Measurements from ENCODE around the gene CACNA1E. TPM values are rescaled to one million over a fixed set of nuclear protein-coding genes. Genes with fewer than 3 reads are reported as not detected.
"Not testable (repeated sequence)": the region's sequence is repeated elsewhere in the genome, so short reads cannot be mapped to it uniquely, and the experiment has no call there.

The CACNA1E gene
- total RNA-seq, 1 donor from 2014 or later = 0.08 TPM

DNA sequence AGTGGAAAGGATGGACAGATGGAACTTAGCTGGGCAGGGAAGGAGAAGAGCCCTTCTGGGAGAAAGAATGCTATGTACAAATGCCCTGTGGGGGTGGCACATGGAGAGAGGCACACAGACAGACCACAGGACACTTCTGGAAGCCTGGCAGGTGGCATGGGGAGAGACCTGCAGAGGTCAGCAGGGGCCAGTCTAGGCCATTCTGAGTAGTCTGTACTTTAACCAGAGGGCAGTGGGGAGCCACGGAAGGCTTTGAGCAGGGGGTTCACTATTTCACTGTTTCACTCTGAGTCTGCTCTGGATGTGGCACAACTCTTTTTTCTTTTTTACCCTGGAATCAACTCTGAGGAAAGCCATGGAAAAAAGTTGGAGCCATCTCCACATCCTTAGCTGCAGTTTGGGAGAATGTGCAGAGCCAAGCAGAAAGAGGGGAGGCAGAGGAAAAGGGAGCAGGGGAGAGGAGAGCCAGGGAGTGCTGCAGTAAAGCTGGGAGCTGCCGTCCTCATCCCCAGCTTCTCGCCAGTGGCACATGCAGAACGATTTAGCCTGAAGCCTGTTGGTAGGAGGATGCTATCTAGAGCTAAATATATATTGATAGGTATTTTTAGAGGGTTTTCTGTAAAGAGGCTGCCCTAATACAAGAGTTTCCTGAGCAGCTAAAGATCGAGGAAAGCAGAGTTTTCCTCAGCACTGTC, 34.0 kb downstream of the CACNA1E start:
- TF ChIP-seq, protein P1, sequence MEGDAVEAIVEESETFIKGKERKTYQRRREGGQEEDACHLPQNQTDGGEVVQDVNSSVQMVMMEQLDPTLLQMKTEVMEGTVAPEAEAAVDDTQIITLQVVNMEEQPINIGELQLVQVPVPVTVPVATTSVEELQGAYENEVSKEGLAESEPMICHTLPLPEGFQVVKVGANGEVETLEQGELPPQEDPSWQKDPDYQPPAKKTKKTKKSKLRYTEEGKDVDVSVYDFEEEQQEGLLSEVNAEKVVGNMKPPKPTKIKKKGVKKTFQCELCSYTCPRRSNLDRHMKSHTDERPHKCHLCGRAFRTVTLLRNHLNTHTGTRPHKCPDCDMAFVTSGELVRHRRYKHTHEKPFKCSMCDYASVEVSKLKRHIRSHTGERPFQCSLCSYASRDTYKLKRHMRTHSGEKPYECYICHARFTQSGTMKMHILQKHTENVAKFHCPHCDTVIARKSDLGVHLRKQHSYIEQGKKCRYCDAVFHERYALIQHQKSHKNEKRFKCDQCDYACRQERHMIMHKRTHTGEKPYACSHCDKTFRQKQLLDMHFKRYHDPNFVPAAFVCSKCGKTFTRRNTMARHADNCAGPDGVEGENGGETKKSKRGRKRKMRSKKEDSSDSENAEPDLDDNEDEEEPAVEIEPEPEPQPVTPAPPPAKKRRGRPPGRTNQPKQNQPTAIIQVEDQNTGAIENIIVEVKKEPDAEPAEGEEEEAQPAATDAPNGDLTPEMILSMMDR (IDR thresholded peaks at IDR 0.05; ENCODE audit: insufficient read depth, low read length, poor library complexity, severe bottlenecking) = no peak
- H3K36me3 ChIP-seq (ENCODE audit: control insufficient read depth, insufficient read depth, low read length) = no peaks in the 10 kb centered on the region
- no peaks in the 10 kb centered on the region for H3K27me3 ChIP-seq (ENCODE audit: control insufficient read depth, insufficient read depth, low read length)
- H3K4me3 ChIP-seq (ENCODE audit: low read depth, low read length) = no peak overlapping the region
- DNase-seq (ENCODE audit: low read depth) = no peak

GRCh38 chr1:181518152-181518551, 34.8 kb downstream of the CACNA1E start:
- TF ChIP-seq, protein P1 (IDR thresholded peaks at IDR 0.05; ENCODE audit: insufficient read depth, low read length, poor library complexity, severe bottlenecking) = no peak
- H3K4me3 ChIP-seq (ENCODE audit: low read depth, low read length) = no peak overlapping the region

GRCh38 chr1:181522864-181523263, 39.5 kb downstream of the CACNA1E start:
- no peaks in the 10 kb centered on the region for H3K36me3 ChIP-seq (ENCODE audit: control insufficient read depth, insufficient read depth, low read length)
- DNase-seq (ENCODE audit: low read depth) = no peak
- H3K4me3 ChIP-seq (ENCODE audit: low read depth, low read length) = no peak overlapping the region
- no peaks in the 10 kb centered on the region for H3K27me3 ChIP-seq (ENCODE audit: control insufficient read depth, insufficient read depth, low read length)
- TF ChIP-seq, protein P1 (IDR thresholded peaks at IDR 0.05; ENCODE audit: insufficient read depth, low read length, poor library complexity, severe bottlenecking) = no peak

More at GRCh38 chr1:181518152-181518551, 34.8 kb downstream of the CACNA1E start:
- Histone ChIP-seq H3K27me3 (ENCODE audit: control insufficient read depth, insufficient read depth, low read length) (no peaks in the 10 kb centered on the region), H3K36me3 (ENCODE audit: control insufficient read depth, insufficient read depth, low read length) (no peaks in the 10 kb centered on the region)
- no peak for DNase-seq (ENCODE audit: low read depth)

- no peak for DNase-seq (ENCODE audit: low read depth)
- H3K36me3 ChIP-seq (ENCODE audit: control insufficient read depth, insufficient read depth, low read length) = no peaks in the 10 kb centered on the region
- no peak overlapping the region for H3K4me3 ChIP-seq (ENCODE audit: low read depth, low read length)
- H3K27me3 ChIP-seq (ENCODE audit: control insufficient read depth, insufficient read depth, low read length) = no peaks in the 10 kb centered on the region
- TF ChIP-seq, protein P1 (IDR thresholded peaks at IDR 0.05; ENCODE audit: insufficient read depth, low read length, poor library complexity, severe bottlenecking) = no peak
Observed at GRCh38 chr1:181525104-181525721, 41.9 kb downstream of the CACNA1E start.

DNA sequence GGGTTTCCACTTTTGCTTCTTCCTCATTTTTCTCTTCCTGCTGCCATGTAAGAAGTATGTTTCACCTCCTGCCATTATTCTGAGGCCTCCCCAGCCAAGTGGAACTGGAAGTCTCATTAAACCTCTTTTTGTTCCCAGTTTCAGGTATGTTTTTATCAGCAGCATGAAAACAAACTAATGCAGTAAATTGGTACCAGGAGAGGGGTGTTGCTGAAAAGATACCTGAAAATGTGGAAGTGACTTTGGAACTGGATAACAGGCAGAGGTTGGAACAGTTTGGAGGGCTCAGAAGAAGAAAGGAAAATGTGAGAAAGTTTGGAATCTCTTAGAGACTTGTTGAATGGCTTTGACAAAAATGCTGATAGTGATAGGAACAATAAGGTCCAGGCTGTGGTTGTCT, 44.9 kb downstream of the CACNA1E start:
- not testable (repeated sequence) for H3K4me3 ChIP-seq (ENCODE audit: low read depth, low read length); H3K27me3 ChIP-seq (ENCODE audit: control insufficient read depth, insufficient read depth, low read length); DNase-seq (ENCODE audit: low read depth); H3K36me3 ChIP-seq (ENCODE audit: control insufficient read depth, insufficient read depth, low read length)

DNA sequence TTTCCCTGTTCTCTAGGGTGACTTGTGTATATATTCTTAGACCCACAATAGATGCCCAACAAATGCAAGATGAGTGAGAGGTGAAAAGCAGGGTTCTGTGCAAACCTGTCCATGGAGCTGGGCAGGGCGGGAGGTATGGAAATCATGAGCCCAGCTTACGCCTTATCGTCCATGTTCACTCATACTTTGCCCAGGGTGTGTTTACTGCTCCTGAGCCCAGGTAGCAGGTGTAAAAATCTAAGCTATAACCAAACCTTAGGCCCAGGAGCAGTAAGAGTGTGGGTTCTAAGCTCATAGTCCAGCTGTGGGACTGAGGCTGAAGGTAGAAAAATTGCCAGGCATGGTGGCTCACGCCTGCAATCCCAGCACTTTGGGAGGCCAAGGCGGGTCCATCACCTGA, 48.1 kb downstream of the CACNA1E start:
- H3K4me3 ChIP-seq (ENCODE audit: low read depth, low read length) = no peak overlapping the region
- H3K36me3 ChIP-seq (ENCODE audit: control insufficient read depth, insufficient read depth, low read length) = no peaks in the 10 kb centered on the region
- DNase-seq (ENCODE audit: low read depth) = no peak
- TF ChIP-seq, protein P1 (IDR thresholded peaks at IDR 0.05; ENCODE audit: insufficient read depth, low read length, poor library complexity, severe bottlenecking) = no peak
- no peaks in the 10 kb centered on the region for H3K27me3 ChIP-seq (ENCODE audit: control insufficient read depth, insufficient read depth, low read length)
